Left ventricle myocardium inferior (tissue), 1 donor: ENCODE results near the gene ANXA1. TPM values are rescaled to one million over a fixed set of nuclear protein-coding genes. Genes with fewer than 3 reads are reported as not detected.
"Not testable (repeated sequence)": the region's sequence is repeated elsewhere in the genome, so short reads cannot be mapped to it uniquely, and the experiment has no call there.

Experiments used
- DNase-seq: peaks from one replicate; pipeline ENCODE4 v3.0.0-alpha.2; 2020
- H3K27ac ChIP-seq: fragments of 200-600 bp; replicated peaks from 2 replicates; pipeline ENCODE4 v1.8.0; 2021
- H3K27me3 ChIP-seq: fragments of 200-600 bp; 2 replicates; pipeline ENCODE4 v1.8.0; 2021; ENCODE audit warnings: low read depth
- H3K36me3 ChIP-seq: fragments of 200-600 bp; 2 replicates; pipeline ENCODE4 v1.8.0; 2021
- H3K4me1 ChIP-seq: fragments of 200-600 bp; 2 replicates; pipeline ENCODE4 v1.8.0; 2021
- H3K4me3 ChIP-seq: fragments of 200-600 bp; 2 replicates; pipeline ENCODE4 v1.8.0; 2021; ENCODE audit warnings: mild to moderate bottlenecking, moderate library complexity
- H3K9me3 ChIP-seq: fragments of 200-600 bp; replicated peaks from 2 replicates; pipeline ENCODE4 v1.8.0; 2021
- intact Hi-C: fragments of 100-400 bp; cut with micrococcal nuclease; formaldehyde crosslinking; loops from one replicate; pipeline ENCODE4 v1.11.0; 2022
- long read RNA-seq: library from polyadenylated mRNA; unstranded; transcript quantifications from one replicate; pipeline ENCODE4 v2.0.0, GENCODE V29; 2021
- total RNA-seq: library from RNA; stranded (reverse); fragmentation: NEBNext Ultra II Directional; extraction: Animal tissue kit (Norgen Biotek cat#: 25700); gene quantifications from one replicate; pipeline ENCODE4 v1.2.1, GENCODE V29; 2021
- TF ChIP-seq, protein P1 (sequence below): fragments of 200-600 bp; IDR thresholded peaks from 2 replicates; pipeline ENCODE4 v1.8.0; 2021; ENCODE audit warnings: antibody characterized with exemption, mild to moderate bottlenecking, borderline replicate concordance
- donor health status: DM: no; HTN: yes; CAD: no; lungs with severe emphysema.

The ANXA1 gene, protein sequence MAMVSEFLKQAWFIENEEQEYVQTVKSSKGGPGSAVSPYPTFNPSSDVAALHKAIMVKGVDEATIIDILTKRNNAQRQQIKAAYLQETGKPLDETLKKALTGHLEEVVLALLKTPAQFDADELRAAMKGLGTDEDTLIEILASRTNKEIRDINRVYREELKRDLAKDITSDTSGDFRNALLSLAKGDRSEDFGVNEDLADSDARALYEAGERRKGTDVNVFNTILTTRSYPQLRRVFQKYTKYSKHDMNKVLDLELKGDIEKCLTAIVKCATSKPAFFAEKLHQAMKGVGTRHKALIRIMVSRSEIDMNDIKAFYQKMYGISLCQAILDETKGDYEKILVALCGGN
- total RNA-seq: 48.7 TPM
- long read RNA-seq, transcript ANXA1-201 (13 exons, 1,509 nt): major isoform, 49 of 54 reads
- long read RNA-seq, partial matches to known transcripts: 0 of 54 reads
- long read RNA-seq, other reads (novel, unspliced or antisense): 3 of 54 reads

DNA sequence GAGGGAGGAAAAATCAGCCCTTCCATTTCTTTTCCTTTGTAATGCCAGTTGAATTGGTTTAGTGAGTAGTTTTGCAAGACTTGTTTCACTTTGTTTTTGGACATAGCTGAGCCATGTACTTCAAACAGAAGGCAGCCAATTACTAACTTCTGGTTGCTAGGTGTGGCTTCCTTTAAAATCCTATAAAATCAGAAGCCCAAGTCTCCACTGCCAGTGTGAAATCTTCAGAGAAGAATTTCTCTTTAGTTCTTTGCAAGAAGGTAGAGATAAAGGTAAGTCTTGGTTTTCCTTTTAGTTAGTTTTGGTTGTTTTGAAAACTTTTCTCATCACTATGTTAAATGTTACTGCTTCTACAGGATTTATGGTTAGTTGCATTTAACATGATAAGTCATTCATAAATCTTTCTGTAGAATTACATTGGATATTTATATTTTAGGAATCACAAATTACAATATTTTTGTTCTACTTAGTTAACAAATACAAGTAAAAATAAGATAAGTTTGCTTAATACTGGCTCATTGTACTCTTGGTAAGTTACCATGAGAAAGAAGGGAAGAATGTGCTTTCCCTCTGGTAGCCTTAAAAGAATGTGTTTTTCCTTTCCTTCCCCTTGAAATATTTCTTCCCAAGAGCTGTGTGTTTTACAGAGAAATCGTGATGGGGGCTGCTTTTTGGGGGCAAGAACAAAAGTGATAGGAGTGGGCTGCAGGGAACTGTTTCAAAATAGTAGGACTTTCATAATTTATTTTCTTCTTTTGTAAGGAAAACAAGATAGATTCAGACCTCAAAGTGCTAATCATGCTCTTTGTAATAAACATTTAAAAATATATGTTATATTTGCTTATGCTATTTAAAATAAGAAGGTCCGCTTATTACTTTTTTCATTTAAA is at the start of gene ANXA1:
Gene ANXA1, plus strand, starts transcription at position 213 of the 890 bp plus-strand sequence. CDS start 6,671 bp downstream, outside the sequence.
- no peak for DNase-seq
- Histone ChIP-seq H3K27me3 (no peaks in the 10 kb centered on the region), H3K4me1 (peaks cover 65% of the 10 kb centered on the region), H3K36me3 (no peaks in the 10 kb centered on the region), H3K4me3 (peak within 1 kb of the TSS; percentile 69), H3K27ac (peak within 1 kb of the TSS; percentile 86), H3K9me3 (no peaks in the 10 kb centered on the region)
- TF ChIP-seq, protein P1, sequence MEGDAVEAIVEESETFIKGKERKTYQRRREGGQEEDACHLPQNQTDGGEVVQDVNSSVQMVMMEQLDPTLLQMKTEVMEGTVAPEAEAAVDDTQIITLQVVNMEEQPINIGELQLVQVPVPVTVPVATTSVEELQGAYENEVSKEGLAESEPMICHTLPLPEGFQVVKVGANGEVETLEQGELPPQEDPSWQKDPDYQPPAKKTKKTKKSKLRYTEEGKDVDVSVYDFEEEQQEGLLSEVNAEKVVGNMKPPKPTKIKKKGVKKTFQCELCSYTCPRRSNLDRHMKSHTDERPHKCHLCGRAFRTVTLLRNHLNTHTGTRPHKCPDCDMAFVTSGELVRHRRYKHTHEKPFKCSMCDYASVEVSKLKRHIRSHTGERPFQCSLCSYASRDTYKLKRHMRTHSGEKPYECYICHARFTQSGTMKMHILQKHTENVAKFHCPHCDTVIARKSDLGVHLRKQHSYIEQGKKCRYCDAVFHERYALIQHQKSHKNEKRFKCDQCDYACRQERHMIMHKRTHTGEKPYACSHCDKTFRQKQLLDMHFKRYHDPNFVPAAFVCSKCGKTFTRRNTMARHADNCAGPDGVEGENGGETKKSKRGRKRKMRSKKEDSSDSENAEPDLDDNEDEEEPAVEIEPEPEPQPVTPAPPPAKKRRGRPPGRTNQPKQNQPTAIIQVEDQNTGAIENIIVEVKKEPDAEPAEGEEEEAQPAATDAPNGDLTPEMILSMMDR: no peak
- intact Hi-C loops: no loop called here

DNA sequence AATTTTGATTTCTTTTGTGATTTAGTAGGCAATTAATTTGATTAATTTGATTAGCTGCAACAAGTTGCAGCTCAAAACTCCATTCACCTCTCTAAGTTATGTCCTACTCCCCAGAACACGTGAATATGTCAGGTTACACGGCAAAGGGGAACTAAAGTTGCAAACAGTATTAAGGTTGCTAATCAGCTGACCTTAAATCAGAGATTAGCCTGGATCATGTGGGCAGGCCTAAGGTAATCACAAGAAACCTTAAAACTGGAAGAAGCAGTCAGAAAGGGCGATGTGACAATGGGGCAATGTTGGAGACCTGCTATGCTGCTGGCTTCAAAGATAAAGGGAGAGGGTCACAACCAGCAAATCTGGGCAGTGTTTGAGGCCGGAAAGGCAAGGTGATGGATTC is 47.3 kb upstream of the ANXA1 start:
- no peak for DNase-seq
- TF ChIP-seq, protein P1: no peak
- no peak overlapping the region for H3K4me3 ChIP-seq
- no peaks in the 10 kb centered on the region for H3K27me3 ChIP-seq
- H3K4me1 ChIP-seq: no peaks in the 10 kb centered on the region
- intact Hi-C loops: no loop called here
- no peak overlapping the region for H3K27ac ChIP-seq
- H3K36me3 ChIP-seq: no peaks in the 10 kb centered on the region
- no peaks in the 10 kb centered on the region for H3K9me3 ChIP-seq

DNA sequence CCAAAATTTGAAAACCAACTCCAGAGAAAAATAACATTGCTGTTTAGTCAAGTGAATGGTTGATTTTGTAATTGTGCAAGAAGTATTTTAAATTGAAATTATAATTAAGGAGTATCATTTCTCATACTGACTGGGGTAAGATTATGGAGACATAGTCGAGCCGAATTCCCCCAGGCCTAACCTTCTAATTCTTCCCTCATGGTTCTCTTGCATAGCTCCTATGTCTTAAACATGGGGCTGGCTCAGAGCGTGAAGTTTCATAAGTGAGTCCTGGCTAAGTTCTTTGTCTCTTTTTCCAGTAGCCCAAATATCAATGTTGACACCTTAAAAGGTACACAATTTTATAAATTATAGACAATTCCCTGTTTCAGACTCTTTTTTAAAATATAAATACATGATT is 46.7 kb upstream of the ANXA1 start:
- TF ChIP-seq, protein P1: no peak

GRCh38 chr9:73107489-73108069 is 44.1 kb upstream of the ANXA1 start:
- intact Hi-C loops: loop anchor here (5.0 kb wide), 1 partner anchor 75 kb away; no protein-coding TSS in a partner anchor
- H3K27ac ChIP-seq, DNase-seq, H3K9me3 ChIP-seq, H3K27me3 ChIP-seq, H3K4me3 ChIP-seq, H3K36me3 ChIP-seq, H3K4me1 ChIP-seq: not testable (repeated sequence)
- TF ChIP-seq, protein P1: peak; percentile 76

More for the DNA sequence above, 46.7 kb upstream of the ANXA1 start:
- Histone ChIP-seq H3K36me3 (no peaks in the 10 kb centered on the region), H3K4me1 (no peaks in the 10 kb centered on the region), H3K27ac (no peak overlapping the region), H3K9me3 (no peaks in the 10 kb centered on the region), H3K27me3 (no peaks in the 10 kb centered on the region), H3K4me3 (no peak overlapping the region)
- DNase-seq: no peak
- intact Hi-C loops: loop anchor here (5.0 kb wide), 1 partner anchor 77 kb away; no protein-coding TSS in a partner anchor

DNA sequence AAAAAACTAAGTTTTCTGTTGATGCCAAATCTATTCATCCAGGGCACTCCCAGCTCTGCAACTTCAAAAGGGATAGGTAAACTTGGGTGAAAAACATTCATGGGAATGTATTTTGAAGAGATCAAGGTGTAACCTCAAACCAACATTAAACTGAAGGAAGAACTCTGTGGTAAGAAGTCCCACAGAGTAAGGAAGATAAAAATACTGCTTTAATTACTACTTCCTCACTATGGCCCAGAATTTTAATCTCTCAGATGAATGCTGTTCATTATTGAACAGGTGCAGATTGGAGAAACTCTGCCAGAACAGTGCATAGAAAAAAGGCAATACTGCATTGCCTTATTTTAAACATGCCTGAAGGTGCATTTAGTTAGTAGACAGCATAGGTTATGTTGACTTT is 37.6 kb upstream of the ANXA1 start:
- Histone ChIP-seq H3K9me3 (no peaks in the 10 kb centered on the region), H3K4me1 (no peaks in the 10 kb centered on the region), H3K27me3 (no peaks in the 10 kb centered on the region), H3K27ac (no peak overlapping the region), H3K4me3 (no peak overlapping the region), H3K36me3 (no peaks in the 10 kb centered on the region)
- no peak for DNase-seq
- intact Hi-C loops: no loop called here
- TF ChIP-seq, protein P1: no peak
